H9 (cell line): ENCODE data around the gene GSTA4. TPM values are rescaled to one million over a fixed set of nuclear protein-coding genes. Genes with fewer than 3 reads are reported as not detected.

ENCODE experiments used
- DNase-seq: peaks from one replicate; pipeline ENCODE4 v3.0.0-alpha.2; 2017
- H2AFZ ChIP-seq: one replicate; pipeline ENCODE4 v1.6.1; 2013; ENCODE audit warnings: mild to moderate bottlenecking, low read length, control low read depth, moderate library complexity
- H2AK5ac ChIP-seq: 2 replicates; pipeline ENCODE4 v1.6.1; 2013; ENCODE audit warnings: low read length, control low read depth, mixed read lengths; ENCODE audit not compliant: insufficient read length
- H2BK120ac ChIP-seq: one replicate; pipeline ENCODE4 v1.6.1; 2013; ENCODE audit warnings: low read depth, mild to moderate bottlenecking, low read length, control low read depth, inconsistent platforms; ENCODE audit not compliant: poor library complexity, severe bottlenecking
- H2BK12ac ChIP-seq: 2 replicates; pipeline ENCODE4 v1.6.1; 2013; ENCODE audit warnings: low read length, control low read depth, mixed read lengths, low read depth; ENCODE audit not compliant: insufficient read length
- H2BK15ac ChIP-seq: 2 replicates; pipeline ENCODE4 v1.6.1; 2013; ENCODE audit warnings: low read depth, low read length, control low read depth
- H2BK20ac ChIP-seq: one replicate; pipeline ENCODE4 v1.6.1; 2013; ENCODE audit warnings: low read depth, mild to moderate bottlenecking, low read length, control low read depth, inconsistent platforms; ENCODE audit not compliant: poor library complexity, severe bottlenecking
- H2BK5ac ChIP-seq: 2 replicates; pipeline ENCODE4 v1.6.1; 2013; ENCODE audit warnings: low read length, control low read depth, mixed read lengths; ENCODE audit not compliant: insufficient read length
- H3K14ac ChIP-seq: 2 replicates; pipeline ENCODE4 v1.6.1; 2013; ENCODE audit warnings: low read length, control low read depth; ENCODE audit not compliant: insufficient read depth
- H3K18ac ChIP-seq: 2 replicates; pipeline ENCODE4 v1.6.1; 2013; ENCODE audit warnings: low read depth, mild to moderate bottlenecking, mixed read lengths, low read length, control low read depth; ENCODE audit not compliant: insufficient read length
- H3K23ac ChIP-seq: 2 replicates; pipeline ENCODE4 v1.6.1; 2013; ENCODE audit warnings: low read length, control low read depth, mixed read lengths, low read depth; ENCODE audit not compliant: insufficient read length
- H3K23me2 ChIP-seq: 2 replicates; pipeline ENCODE4 v1.6.1; 2013; ENCODE audit warnings: low read depth, mild to moderate bottlenecking, mixed read lengths, low read length, control low read depth; ENCODE audit not compliant: insufficient read length, poor library complexity, severe bottlenecking
- H3K27ac ChIP-seq: 2 replicates; pipeline ENCODE4 v1.5.1; 2013; ENCODE audit warnings: low read length, control low read depth, mixed read lengths, low read depth; ENCODE audit not compliant: insufficient read length
- H3K27me3 ChIP-seq: 2 replicates; pipeline ENCODE4 v1.6.1; 2013; ENCODE audit warnings: low read length, control low read depth, inconsistent platforms; ENCODE audit not compliant: insufficient read depth
- H3K4ac ChIP-seq: 2 replicates; pipeline ENCODE4 v1.6.1; 2013; ENCODE audit warnings: low read depth, mild to moderate bottlenecking, control low read depth, inconsistent platforms, low read length, moderate library complexity
- H3K4me1 ChIP-seq: 2 replicates; pipeline ENCODE4 v1.6.1; 2013; ENCODE audit warnings: low read length, control low read depth, inconsistent platforms; ENCODE audit not compliant: insufficient read depth
- H3K4me2 ChIP-seq: 2 replicates; pipeline ENCODE4 v1.6.1; 2013; ENCODE audit warnings: low read length, control low read depth, mixed read lengths; ENCODE audit not compliant: insufficient read length, insufficient read depth
- H3K56ac ChIP-seq: 2 replicates; pipeline ENCODE4 v1.6.1; 2013; ENCODE audit warnings: low read depth, mild to moderate bottlenecking, mixed read lengths, low read length, control low read depth; ENCODE audit not compliant: insufficient read length
- H3K79me1 ChIP-seq: 2 replicates; pipeline ENCODE4 v1.6.1; 2013; ENCODE audit warnings: low read depth, mild to moderate bottlenecking, moderate library complexity, low read length, control low read depth, inconsistent platforms; ENCODE audit not compliant: insufficient read depth, poor library complexity, severe bottlenecking
- H3K79me2 ChIP-seq: 2 replicates; pipeline ENCODE4 v1.6.1; 2013; ENCODE audit warnings: low read length, control low read depth, inconsistent platforms; ENCODE audit not compliant: insufficient read depth
- H3K9ac ChIP-seq: 2 replicates; pipeline ENCODE4 v1.6.1; 2013; ENCODE audit warnings: low read length, control low read depth, mixed read lengths; ENCODE audit not compliant: insufficient read length; ENCODE audit errors: extremely low read depth
- H3K9me3 ChIP-seq: one replicate; pipeline ENCODE4 v1.6.1; 2013; ENCODE audit warnings: low read depth, low read length, inconsistent platforms; ENCODE audit not compliant: control insufficient read depth
- H3T11ph ChIP-seq: one replicate; pipeline ENCODE4 v1.6.1; 2013; ENCODE audit warnings: mild to moderate bottlenecking, low read length, control low read depth, inconsistent platforms
- H4K20me1 ChIP-seq: one replicate; pipeline ENCODE4 v1.6.1; 2013; ENCODE audit not compliant: control insufficient read depth, insufficient read length, insufficient read depth
- H4K5ac ChIP-seq: 2 replicates; pipeline ENCODE4 v1.6.1; 2013; ENCODE audit warnings: low read depth, mild to moderate bottlenecking, mixed read lengths, low read length, control low read depth; ENCODE audit not compliant: insufficient read length
- H4K8ac ChIP-seq: replicated peaks from 2 replicates; pipeline ENCODE4 v1.6.1; 2013; ENCODE audit warnings: low read length, control low read depth, mixed read lengths, low read depth; ENCODE audit not compliant: insufficient read length
- H4K91ac ChIP-seq: 2 replicates; pipeline ENCODE4 v1.6.1; 2013; ENCODE audit warnings: low read depth, mild to moderate bottlenecking, moderate library complexity, mixed read lengths, low read length, control low read depth; ENCODE audit not compliant: insufficient read length
- H3K27ac Mint-ChIP-seq, 3 experiments: 2 replicates in 2 of 3; 3 replicates in 1 of 3; pipeline ENCODE4 v1.8.0; 2020 to 2021; ENCODE audit warnings: mixed read lengths in 3 of 3, mild to moderate bottlenecking in 1 of 3, moderate library complexity in 1 of 3
- H3K27me3 Mint-ChIP-seq: 2 replicates; pipeline ENCODE4 v1.8.0; 2021; ENCODE audit warnings: low read depth, mild to moderate bottlenecking, moderate library complexity, mixed read lengths
- H3K36me3 Mint-ChIP-seq, 3 experiments: 2 replicates in 2 of 3; 3 replicates in 1 of 3; pipeline ENCODE4 v1.8.0; 2020 to 2021; ENCODE audit warnings: low read depth in 3 of 3, mixed read lengths in 3 of 3; ENCODE audit not compliant: insufficient read depth in 1 of 3
- H3K4me1 Mint-ChIP-seq, 2 experiments: 2 replicates each; pipeline ENCODE4 v1.8.0; 2020; ENCODE audit warnings: mixed read lengths in 2 of 2
- H3K4me3 Mint-ChIP-seq, 2 experiments: 2 replicates in 1 of 2; 3 replicates in 1 of 2; pipeline ENCODE4 v1.8.0; 2020 to 2021; ENCODE audit warnings: mild to moderate bottlenecking in 2 of 2, mixed read lengths in 2 of 2, moderate library complexity in 1 of 2
- H3K9me3 Mint-ChIP-seq, 2 experiments: 2 replicates in 1 of 2; 3 replicates in 1 of 2; pipeline ENCODE4 v1.8.0; 2020; ENCODE audit warnings: mild to moderate bottlenecking in 2 of 2, mixed read lengths in 2 of 2, moderate library complexity in 1 of 2
- CTCF ChIP-seq: fragments of 200-600 bp; sonication (generic); conservative IDR thresholded peaks from 3 replicates; pipeline ENCODE4 v1.8.0; 2021; ENCODE audit warnings: antibody characterized with exemption, mild to moderate bottlenecking
- WGBS: extraction: QIAGEN DNeasy Blood & Tissue Kit; methylation state at CpG from one replicate; pipeline ENCODE4 v1.1.7; 2013; ENCODE audit warnings: missing lambda C conversion rate, low lambda C conversion rate, mixed read lengths; ENCODE audit not compliant: insufficient read length; ENCODE audit errors: extremely low coverage; 5-methylcytosine and 5-hydroxymethylcytosine counted together
- total RNA-seq: library from RNA; stranded (reverse); gene quantifications from 2 replicates; pipeline ENCODE4 v1.2.1, GENCODE V29; 2021

GSTA4 gene
- total RNA-seq, 1 experiment from 2014 or later: 32.1 TPM

- no peak overlapping the region for H2BK12ac ChIP-seq
- Mint-ChIP-seq H3K27ac (no peak overlapping the region), H3K27me3 (no peaks in the 10 kb centered on the region), H3K4me1 (peaks cover 7 to 8% of the 10 kb centered on the region in 2 experiments), H3K36me3 (peaks cover 1 to 40% (median 36%) of the 10 kb centered on the region in 3 experiments; a peak in 6 of 7 replicates), H3K9me3 (no peaks in the 10 kb centered on the region), H3K4me3 (no peak overlapping the region)
- H3K79me1 ChIP-seq: no peaks in the 10 kb centered on the region
- H4K20me1 ChIP-seq: no peaks in the 10 kb centered on the region
- no peak overlapping the region for H4K91ac ChIP-seq
- H2AK5ac ChIP-seq: no peak overlapping the region
- TF ChIP-seq CTCF: no peak
- H3K79me2 ChIP-seq: no peaks in the 10 kb centered on the region
- no peak overlapping the region for H2BK5ac ChIP-seq
- H3T11ph ChIP-seq: no peak overlapping the region
- H2BK20ac ChIP-seq: no peak overlapping the region
- H3K9ac ChIP-seq: no peak overlapping the region
- WGBS: no CpG with 5 or more reads among the region's 5 CpGs
- no peaks in the 10 kb centered on the region for H3K9me3 ChIP-seq
- no peak overlapping the region for H2AFZ ChIP-seq
- no peak overlapping the region for H4K8ac ChIP-seq
- no peaks in the 10 kb centered on the region for H3K4me1 ChIP-seq
- no peak for DNase-seq
- H3K56ac ChIP-seq: no peak overlapping the region
- no peak overlapping the region for H3K4ac ChIP-seq
- no peak overlapping the region for H2BK15ac ChIP-seq
- no peak overlapping the region for H3K27ac ChIP-seq
- H3K14ac ChIP-seq: no peak overlapping the region
- no peaks in the 10 kb centered on the region; the same call in 1 of the 2 replicates for H3K27me3 ChIP-seq
- H3K18ac ChIP-seq: no peak overlapping the region
- H4K5ac ChIP-seq: no peak overlapping the region
- no peak overlapping the region for H3K23ac ChIP-seq
- no peaks in the 10 kb centered on the region for H3K23me2 ChIP-seq
- H3K4me2 ChIP-seq: no peak overlapping the region
- H2BK120ac ChIP-seq: no peak overlapping the region
Observed at GRCh38 chr6:52983159-52983848, 11.8 kb downstream of the GSTA4 start.
